ENCODE results near the gene ZCCHC10. TPM values are rescaled to one million over a fixed set of nuclear protein-coding genes. Genes with fewer than 3 reads are reported as not detected.
A peak's percentile ranks its signal among the peaks of the same experiment; 100 is the strongest.

ZCCHC10 gene
- total and polyA plus RNA-seq, 9 of the 15 experiments (the other 6 are each of a cell fraction or from before 2014, with no cell fraction given): 11.9 to 146 (median 51.8) TPM

DNA sequence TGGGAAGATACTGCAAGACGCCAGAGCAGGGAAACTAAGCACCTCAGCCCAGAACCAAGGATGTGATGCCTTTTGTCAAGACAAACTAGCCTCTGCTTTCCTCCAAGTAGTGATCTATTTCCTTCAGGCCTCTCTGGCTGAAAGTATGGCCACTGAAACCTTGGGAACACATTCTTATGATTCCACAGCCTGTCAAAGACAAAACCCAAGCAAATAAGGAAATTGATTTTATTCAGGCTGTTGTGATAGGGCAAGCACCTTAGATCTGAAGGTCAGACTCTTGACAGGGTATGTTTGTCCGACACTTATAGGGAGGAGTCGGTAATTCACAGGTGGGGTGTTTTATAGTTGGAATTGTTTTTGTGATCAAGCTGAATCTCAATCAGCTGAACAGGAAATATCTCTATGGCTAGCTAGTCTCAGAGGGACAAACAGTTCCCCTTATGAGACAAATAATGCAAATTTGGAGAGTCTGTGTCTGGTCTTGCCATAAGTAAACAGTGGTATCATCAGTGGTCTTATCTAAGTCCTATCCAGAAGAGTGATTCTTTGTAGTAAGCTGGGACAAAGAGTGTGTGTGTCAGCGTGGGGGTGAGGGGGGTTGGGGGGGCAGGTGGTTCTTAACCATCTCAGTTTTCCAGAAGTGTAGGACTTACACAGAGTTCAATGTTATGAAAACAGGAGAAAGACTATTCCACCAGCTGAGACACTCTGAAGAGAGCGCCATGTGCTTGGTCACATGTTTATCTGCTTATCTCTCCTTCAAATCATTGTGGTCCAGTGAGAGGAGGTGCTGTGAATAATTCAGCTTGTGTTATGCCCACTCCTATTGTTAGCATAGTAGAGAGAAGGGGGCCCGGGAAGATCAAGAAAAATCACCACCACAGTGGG, 6.7 kb upstream of the ZCCHC10 start (continued):
- TF ChIP-seq, protein P1, sequence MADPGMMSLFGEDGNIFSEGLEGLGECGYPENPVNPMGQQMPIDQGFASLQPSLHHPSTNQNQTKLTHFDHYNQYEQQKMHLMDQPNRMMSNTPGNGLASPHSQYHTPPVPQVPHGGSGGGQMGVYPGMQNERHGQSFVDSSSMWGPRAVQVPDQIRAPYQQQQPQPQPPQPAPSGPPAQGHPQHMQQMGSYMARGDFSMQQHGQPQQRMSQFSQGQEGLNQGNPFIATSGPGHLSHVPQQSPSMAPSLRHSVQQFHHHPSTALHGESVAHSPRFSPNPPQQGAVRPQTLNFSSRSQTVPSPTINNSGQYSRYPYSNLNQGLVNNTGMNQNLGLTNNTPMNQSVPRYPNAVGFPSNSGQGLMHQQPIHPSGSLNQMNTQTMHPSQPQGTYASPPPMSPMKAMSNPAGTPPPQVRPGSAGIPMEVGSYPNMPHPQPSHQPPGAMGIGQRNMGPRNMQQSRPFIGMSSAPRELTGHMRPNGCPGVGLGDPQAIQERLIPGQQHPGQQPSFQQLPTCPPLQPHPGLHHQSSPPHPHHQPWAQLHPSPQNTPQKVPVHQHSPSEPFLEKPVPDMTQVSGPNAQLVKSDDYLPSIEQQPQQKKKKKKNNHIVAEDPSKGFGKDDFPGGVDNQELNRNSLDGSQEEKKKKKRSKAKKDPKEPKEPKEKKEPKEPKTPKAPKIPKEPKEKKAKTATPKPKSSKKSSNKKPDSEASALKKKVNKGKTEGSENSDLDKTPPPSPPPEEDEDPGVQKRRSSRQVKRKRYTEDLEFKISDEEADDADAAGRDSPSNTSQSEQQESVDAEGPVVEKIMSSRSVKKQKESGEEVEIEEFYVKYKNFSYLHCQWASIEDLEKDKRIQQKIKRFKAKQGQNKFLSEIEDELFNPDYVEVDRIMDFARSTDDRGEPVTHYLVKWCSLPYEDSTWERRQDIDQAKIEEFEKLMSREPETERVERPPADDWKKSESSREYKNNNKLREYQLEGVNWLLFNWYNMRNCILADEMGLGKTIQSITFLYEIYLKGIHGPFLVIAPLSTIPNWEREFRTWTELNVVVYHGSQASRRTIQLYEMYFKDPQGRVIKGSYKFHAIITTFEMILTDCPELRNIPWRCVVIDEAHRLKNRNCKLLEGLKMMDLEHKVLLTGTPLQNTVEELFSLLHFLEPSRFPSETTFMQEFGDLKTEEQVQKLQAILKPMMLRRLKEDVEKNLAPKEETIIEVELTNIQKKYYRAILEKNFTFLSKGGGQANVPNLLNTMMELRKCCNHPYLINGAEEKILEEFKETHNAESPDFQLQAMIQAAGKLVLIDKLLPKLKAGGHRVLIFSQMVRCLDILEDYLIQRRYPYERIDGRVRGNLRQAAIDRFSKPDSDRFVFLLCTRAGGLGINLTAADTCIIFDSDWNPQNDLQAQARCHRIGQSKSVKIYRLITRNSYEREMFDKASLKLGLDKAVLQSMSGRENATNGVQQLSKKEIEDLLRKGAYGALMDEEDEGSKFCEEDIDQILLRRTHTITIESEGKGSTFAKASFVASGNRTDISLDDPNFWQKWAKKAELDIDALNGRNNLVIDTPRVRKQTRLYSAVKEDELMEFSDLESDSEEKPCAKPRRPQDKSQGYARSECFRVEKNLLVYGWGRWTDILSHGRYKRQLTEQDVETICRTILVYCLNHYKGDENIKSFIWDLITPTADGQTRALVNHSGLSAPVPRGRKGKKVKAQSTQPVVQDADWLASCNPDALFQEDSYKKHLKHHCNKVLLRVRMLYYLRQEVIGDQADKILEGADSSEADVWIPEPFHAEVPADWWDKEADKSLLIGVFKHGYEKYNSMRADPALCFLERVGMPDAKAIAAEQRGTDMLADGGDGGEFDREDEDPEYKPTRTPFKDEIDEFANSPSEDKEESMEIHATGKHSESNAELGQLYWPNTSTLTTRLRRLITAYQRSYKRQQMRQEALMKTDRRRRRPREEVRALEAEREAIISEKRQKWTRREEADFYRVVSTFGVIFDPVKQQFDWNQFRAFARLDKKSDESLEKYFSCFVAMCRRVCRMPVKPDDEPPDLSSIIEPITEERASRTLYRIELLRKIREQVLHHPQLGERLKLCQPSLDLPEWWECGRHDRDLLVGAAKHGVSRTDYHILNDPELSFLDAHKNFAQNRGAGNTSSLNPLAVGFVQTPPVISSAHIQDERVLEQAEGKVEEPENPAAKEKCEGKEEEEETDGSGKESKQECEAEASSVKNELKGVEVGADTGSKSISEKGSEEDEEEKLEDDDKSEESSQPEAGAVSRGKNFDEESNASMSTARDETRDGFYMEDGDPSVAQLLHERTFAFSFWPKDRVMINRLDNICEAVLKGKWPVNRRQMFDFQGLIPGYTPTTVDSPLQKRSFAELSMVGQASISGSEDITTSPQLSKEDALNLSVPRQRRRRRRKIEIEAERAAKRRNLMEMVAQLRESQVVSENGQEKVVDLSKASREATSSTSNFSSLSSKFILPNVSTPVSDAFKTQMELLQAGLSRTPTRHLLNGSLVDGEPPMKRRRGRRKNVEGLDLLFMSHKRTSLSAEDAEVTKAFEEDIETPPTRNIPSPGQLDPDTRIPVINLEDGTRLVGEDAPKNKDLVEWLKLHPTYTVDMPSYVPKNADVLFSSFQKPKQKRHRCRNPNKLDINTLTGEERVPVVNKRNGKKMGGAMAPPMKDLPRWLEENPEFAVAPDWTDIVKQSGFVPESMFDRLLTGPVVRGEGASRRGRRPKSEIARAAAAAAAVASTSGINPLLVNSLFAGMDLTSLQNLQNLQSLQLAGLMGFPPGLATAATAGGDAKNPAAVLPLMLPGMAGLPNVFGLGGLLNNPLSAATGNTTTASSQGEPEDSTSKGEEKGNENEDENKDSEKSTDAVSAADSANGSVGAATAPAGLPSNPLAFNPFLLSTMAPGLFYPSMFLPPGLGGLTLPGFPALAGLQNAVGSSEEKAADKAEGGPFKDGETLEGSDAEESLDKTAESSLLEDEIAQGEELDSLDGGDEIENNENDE (IDR thresholded peaks at IDR 0.05; ENCODE audit: low read depth, low read length): no peak
- TF ChIP-seq, protein P2, sequence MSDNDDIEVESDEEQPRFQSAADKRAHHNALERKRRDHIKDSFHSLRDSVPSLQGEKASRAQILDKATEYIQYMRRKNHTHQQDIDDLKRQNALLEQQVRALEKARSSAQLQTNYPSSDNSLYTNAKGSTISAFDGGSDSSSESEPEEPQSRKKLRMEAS (CRISPR knock-in tag; IDR thresholded peaks at IDR 0.05): peak; percentile 72
- TF ChIP-seq HSF4 (CRISPR knock-in tag; IDR thresholded peaks at IDR 0.05; ENCODE audit: borderline replicate concordance) (no peak), GABPA (tag; conservative IDR thresholded peaks at IDR 0.05; ENCODE audit: low read depth) (no peak), ZNF311 (CRISPR knock-in tag; IDR thresholded peaks at IDR 0.05) (no peak), ATF1 (CRISPR knock-in tag; IDR thresholded peaks at IDR 0.05) (no peak), ATF1 (tag; IDR thresholded peaks at IDR 0.05) (no peak)
- TF ChIP-seq, protein P3, sequence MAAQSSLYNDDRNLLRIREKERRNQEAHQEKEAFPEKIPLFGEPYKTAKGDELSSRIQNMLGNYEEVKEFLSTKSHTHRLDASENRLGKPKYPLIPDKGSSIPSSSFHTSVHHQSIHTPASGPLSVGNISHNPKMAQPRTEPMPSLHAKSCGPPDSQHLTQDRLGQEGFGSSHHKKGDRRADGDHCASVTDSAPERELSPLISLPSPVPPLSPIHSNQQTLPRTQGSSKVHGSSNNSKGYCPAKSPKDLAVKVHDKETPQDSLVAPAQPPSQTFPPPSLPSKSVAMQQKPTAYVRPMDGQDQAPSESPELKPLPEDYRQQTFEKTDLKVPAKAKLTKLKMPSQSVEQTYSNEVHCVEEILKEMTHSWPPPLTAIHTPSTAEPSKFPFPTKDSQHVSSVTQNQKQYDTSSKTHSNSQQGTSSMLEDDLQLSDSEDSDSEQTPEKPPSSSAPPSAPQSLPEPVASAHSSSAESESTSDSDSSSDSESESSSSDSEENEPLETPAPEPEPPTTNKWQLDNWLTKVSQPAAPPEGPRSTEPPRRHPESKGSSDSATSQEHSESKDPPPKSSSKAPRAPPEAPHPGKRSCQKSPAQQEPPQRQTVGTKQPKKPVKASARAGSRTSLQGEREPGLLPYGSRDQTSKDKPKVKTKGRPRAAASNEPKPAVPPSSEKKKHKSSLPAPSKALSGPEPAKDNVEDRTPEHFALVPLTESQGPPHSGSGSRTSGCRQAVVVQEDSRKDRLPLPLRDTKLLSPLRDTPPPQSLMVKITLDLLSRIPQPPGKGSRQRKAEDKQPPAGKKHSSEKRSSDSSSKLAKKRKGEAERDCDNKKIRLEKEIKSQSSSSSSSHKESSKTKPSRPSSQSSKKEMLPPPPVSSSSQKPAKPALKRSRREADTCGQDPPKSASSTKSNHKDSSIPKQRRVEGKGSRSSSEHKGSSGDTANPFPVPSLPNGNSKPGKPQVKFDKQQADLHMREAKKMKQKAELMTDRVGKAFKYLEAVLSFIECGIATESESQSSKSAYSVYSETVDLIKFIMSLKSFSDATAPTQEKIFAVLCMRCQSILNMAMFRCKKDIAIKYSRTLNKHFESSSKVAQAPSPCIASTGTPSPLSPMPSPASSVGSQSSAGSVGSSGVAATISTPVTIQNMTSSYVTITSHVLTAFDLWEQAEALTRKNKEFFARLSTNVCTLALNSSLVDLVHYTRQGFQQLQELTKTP (IDR thresholded peaks at IDR 0.05; ENCODE audit: low read depth in 1 of 2, partially characterized antibody in 2 of 2): no peak
- TF ChIP-seq, protein P4, sequence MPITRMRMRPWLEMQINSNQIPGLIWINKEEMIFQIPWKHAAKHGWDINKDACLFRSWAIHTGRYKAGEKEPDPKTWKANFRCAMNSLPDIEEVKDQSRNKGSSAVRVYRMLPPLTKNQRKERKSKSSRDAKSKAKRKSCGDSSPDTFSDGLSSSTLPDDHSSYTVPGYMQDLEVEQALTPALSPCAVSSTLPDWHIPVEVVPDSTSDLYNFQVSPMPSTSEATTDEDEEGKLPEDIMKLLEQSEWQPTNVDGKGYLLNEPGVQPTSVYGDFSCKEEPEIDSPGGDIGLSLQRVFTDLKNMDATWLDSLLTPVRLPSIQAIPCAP (CRISPR knock-in tag; IDR thresholded peaks at IDR 0.05; ENCODE audit: borderline replicate concordance): no peak
